Fibroblast of skin of back (primary cell): ENCODE measurements around the gene EYS.
A peak's percentile ranks its signal among the peaks of the same experiment; 100 is the strongest.
"Not testable (repeated sequence)": the region's sequence is repeated elsewhere in the genome, so short reads cannot be mapped to it uniquely, and the experiment has no call there.

ENCODE experiments used
- DNase-seq: peaks from one replicate; pipeline ENCODE4 v3.0.0-alpha.2; 2013

Gene EYS

DNA sequence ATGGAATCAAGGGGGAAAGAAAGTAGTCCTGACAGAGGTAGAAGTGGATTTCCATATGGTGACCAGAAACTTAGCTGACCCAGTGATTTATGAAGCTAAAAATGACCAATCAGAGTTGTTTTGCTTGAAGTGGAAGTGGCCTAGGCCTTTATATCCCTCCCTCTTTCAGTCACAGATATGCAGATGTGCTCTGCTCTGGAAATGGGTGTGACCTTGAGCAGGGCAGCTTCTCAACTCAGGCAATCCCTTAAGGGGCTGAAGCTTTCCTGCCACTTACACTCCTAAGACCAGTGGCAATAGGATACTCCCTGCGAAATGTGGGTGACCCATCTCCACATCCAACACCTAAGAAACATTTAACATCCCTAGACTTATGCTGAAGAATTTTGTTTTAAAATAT is 256.6 kb downstream of the EYS start:
- no peak for DNase-seq

DNA sequence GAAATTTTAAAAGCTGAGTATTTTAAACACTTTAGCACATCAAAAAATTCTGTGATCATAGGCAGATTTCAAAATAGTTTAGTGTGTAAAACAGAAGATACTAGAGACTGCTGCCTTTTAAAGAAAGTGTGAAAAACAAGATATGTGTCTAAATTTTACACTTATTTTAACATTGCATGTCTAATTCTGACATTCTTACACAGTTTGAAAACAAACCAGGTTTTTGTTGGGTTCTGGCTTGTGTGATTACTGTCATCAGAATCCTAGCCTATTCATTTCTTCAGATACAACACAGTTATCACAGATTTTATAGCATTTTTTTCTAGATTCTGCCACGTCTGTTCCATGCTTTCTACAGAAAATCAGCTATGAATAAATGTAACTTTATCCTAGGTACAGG is 257.1 kb downstream of the EYS start:
- DNase-seq = no peak

- no peak for DNase-seq
Observed at GRCh38 chr6:65448866-65449265, 258.2 kb downstream of the EYS start.

DNA sequence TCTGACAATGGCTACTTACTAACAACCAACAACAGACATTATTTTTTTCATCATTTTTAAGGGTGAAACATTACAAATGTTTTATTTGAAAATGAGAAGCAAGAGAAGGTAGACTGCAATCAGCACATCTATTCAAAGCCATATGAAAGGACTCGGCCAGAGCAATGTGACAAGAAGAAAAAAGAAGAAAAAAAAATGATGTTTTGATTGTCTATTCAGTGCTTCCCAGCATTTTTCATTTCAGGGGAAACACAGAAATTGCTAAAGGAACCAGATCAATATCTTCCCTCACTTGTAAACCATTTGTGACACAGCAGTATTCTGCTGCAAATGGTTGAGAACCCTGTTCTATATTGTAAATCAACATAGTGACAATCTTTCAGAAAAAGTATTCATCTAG is 270.7 kb downstream of the EYS start:
- no peak for DNase-seq

DNA sequence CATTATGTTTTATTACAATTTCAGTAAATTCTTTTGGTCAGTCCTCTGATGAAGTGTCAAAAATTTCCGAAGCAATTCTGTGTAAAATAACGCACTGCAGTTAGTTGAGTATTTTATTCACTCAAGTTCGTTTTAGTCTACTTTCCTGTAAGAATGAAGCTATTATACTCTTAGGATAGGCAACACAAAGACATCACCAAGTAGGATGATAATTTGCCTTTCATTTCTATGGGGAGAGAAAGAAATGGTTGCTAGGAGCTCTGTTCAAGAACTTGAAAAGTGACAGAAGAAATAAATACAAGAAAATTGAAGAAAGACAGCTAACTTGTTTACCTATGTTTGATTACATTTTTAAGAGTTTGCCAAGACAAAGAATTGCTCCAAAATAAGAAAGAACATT is 290.4 kb downstream of the EYS start:
- DNase-seq = no peak

- no peak for DNase-seq
Observed at GRCh38 chr6:65410309-65410708, 296.7 kb downstream of the EYS start.

- DNase-seq = no peak
Observed at GRCh38 chr6:65402564-65402963, 304.5 kb downstream of the EYS start.

DNA sequence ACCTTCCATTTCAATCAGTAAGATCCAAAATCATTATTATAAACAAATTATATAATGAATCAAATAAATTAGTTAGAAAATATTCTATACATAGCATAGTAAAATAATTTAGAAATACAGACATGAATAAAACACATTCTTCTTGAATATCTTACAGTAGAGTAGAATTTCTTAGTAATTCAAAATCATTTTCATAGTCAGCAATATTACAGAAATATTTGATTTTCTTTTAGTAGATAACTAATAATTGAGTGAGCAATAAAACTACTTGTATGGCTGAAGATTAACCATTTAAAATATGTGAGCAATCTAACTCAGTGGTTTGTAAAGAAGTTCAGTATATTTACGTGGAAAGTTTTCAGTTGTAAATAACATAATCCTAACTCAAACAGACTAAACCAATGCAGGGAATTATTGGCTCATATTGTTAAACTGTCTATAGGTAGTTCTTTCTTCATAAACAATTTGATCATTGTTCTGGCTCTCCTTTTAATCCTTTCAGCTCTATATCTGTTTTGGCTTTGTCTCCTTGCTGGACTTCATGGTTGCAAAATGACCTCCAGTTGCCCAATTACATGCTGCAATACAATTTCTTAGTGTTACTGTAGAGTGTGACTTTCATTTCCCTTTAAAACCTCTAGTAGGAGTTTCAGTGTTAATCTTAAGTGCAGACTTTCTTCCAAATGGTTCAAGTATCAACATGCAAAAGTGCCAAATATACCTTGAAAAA is 307.5 kb downstream of the EYS start:
- DNase-seq = no peak

- DNase-seq = no peak
Observed at GRCh38 chr6:65398851-65399250, 308.2 kb downstream of the EYS start.

GRCh38 chr6:65350530-65350929 is 356.5 kb downstream of the EYS start:
- DNase-seq = no peak

DNA sequence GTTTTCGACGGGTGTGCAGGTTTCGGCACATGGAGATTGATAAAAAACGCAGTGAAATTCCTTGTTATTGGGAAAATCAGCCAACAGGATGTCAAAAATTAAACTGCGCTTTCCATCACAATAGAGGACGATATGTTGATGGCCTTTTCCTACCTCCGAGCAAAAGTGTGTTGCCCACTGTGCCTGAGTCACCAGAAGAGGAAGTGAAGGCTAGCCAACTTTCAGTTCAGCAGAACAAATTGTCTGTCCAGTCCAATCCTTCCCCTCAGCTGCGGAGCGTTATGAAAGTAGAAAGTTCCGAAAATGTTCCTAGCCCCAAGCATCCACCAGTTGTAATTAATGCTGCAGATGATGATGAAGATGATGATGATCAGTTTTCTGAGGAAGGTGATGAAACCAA is 404.4 kb downstream of the EYS start:
- DNase-seq = not testable (repeated sequence)

DNA sequence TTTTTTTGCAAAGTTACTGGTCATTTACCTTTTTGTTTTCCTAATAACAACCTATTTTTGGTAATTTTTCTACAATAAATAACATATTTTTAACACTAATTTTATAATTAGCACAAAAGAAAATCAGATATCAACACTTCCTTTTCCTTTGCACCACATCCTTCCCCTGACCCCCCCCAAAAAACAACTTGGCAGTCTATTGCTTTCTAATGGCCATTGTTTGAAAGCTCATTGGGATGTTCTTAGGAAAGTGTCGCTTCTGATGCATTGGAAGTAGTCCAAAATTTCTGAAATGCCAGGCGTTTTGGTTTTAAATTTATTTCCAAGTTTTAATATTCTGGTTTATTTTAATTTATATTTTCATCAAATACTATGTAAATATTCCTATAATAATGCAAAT is 407.8 kb downstream of the EYS start:
- no peak for DNase-seq

DNA sequence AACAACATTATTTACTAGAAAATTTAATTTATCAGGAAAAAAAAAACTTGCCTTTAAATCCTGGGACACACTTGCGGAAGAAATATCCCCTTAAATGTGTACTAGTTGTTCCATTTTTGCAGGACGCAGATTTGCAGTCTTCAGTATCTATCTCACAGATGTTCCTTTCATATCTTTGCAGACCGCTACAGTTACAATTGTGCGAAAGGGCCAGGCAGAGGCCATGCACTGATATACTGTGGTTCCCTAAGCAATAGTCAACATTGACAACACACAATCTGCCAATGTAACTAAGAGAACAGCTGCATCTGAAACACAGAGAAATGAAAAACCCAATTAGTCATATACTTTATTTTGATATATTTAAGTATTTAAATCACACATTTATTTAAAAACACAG is 411.2 kb downstream of the EYS start:
- no peak for DNase-seq

- peak; percentile 66 for DNase-seq
Observed at GRCh38 chr6:65289491-65289890, 417.5 kb downstream of the EYS start.

- DNase-seq = no peak
Observed at GRCh38 chr6:65285275-65285674, 421.8 kb downstream of the EYS start.

DNA sequence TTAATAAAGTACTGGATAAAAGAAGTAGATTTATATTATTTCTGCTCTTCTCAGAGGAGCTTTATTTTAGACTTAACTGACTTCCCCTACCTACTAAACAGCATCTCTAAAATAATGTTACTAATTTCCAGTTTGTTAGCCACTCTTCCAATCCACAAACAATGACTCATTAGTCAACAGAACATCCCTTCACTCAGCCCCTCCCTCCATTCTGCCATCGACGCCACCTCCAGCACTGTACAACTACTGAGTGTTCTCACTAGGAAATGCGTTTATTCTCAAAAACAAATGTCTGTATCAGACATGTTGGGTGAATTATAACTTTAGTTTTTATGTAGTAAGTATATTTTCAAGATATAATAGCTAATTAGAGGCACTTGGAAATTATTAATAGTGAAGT is 427.0 kb downstream of the EYS start:
- no peak for DNase-seq

- no peak for DNase-seq
Observed at GRCh38 chr6:65262241-65262640, 444.8 kb downstream of the EYS start.

DNA sequence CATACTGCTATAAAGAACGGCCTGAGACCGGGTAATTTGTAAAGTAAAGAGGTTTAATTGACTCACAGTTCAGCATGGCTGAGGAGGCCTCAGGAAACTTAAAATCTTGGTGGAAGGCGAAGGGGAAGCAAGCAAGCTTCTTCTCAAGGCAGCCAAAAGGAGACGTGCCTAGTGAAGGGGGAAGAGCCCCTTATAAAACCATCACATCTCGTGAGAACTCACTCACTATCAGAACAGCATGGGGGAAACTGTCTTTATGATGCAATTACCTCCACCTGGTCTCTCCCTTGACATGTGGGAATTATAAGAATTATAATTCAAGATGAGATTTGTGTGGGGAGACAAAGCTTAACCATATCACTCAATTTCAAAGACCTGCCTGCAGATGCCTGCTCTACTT is 447.0 kb downstream of the EYS start:
- DNase-seq = no peak

GRCh38 chr6:65259059-65259458 is 448.0 kb downstream of the EYS start:
- DNase-seq = peak; percentile 24

GRCh38 chr6:65253041-65253440 is 454.0 kb downstream of the EYS start:
- DNase-seq = no peak

GRCh38 chr6:65248101-65248610 is 458.9 kb downstream of the EYS start:
- DNase-seq = no peak

GRCh38 chr6:65231616-65232015 is 475.4 kb downstream of the EYS start:
- DNase-seq = peak; percentile 0

DNA sequence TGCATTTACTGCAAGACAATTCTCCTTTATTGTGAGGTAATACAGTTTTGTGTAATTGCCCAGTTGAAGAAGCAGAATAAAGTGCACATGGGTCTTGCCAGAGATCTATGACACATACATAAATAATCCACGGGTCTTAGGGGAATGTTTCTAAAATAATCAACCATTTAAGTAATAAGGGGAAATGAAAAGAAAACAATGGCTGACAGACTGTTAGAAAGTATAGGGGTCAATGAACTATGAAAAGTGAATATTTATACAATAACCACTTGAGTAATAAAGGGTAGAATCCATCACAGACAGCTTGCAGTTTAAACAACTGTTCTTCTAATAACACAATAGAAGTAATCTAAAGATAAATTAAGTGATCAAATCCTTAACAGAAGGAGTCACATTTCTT is 477.2 kb downstream of the EYS start:
- peak; percentile 5 for DNase-seq

GRCh38 chr6:65221153-65221552 is 485.9 kb downstream of the EYS start:
- DNase-seq = no peak

GRCh38 chr6:65202738-65203137 is 504.3 kb downstream of the EYS start:
- DNase-seq = no peak
